HEK293 (cell line): ENCODE data around the gene COL1A2.

ENCODE experiments used
- CTCF ChIA-PET: fragments of 350-600 bp; formaldehyde crosslinking; extraction: SDS; loops from one replicate; lab custom pipeline; 2021; ENCODE audit warnings: antibody characterized with exemption; lab: Yijun Ruan, JAX
- POLR2A ChIA-PET: fragments of 300-600 bp; formaldehyde crosslinking; extraction: SDS; loops from one replicate; lab custom pipeline; 2020; ENCODE audit warnings: antibody characterized with exemption, inconsistent platforms; lab: Yijun Ruan, JAX
- H3K27ac ChIP-seq: fragments of 200-500 bp; sonication (Bioruptor generic); 2 replicates; pipeline ENCODE4 v1.5.1; 2014; ENCODE audit warnings: low read depth, low read length, control low read depth, inconsistent platforms; ENCODE audit errors: extremely low read depth
- H3K36me3 ChIP-seq, 2 experiments: fragments of 200-500 bp in 1 of 2; sonication (Bioruptor generic) in 1 of 2; 1 replicate in 1 of 2; 2 replicates in 1 of 2; pipeline ENCODE4 v1.5.1; 2014 to 2017; ENCODE audit warnings: inconsistent platforms in 2 of 2, low read length in 2 of 2; ENCODE audit not compliant: control insufficient read depth in 2 of 2, insufficient read depth in 1 of 2
- H3K4me1 ChIP-seq: fragments of 200-500 bp; sonication (Bioruptor generic); 2 replicates; pipeline ENCODE4 v1.5.1; 2014; ENCODE audit warnings: mild to moderate bottlenecking, low read length, inconsistent platforms; ENCODE audit not compliant: control insufficient read depth, insufficient read depth
- H3K4me3 ChIP-seq: 2 replicates; pipeline ENCODE4 v1.5.1; 2011; ENCODE audit warnings: low read depth, mild to moderate bottlenecking, control low read depth, low read length, moderate library complexity
- H3K9me3 ChIP-seq: fragments of 200-500 bp; sonication (Bioruptor generic); 2 replicates; pipeline ENCODE4 v1.5.1; 2014; ENCODE audit warnings: low read depth, low read length, inconsistent platforms; ENCODE audit not compliant: control insufficient read depth, insufficient read depth
- GFI1B ChIP-seq: fragments of 450-650 bp; formaldehyde crosslinking; IDR thresholded peaks from 2 replicates; pipeline ENCODE4 v1.5.1; 2016; ENCODE audit warnings: missing biosample characterization, missing genetic modification characterization
- GLI4 ChIP-seq: fragments of 450-650 bp; formaldehyde crosslinking; IDR thresholded peaks from 2 replicates; pipeline ENCODE4 v1.5.1; 2016; ENCODE audit warnings: missing biosample characterization, missing genetic modification characterization
- GLIS1 ChIP-seq: fragments of 450-650 bp; formaldehyde crosslinking; IDR thresholded peaks from 2 replicates; pipeline ENCODE4 v1.5.1; 2016; ENCODE audit warnings: missing biosample characterization, missing genetic modification characterization
- GLIS2 ChIP-seq: fragments of 450-650 bp; formaldehyde crosslinking; IDR thresholded peaks from 2 replicates; pipeline ENCODE4 v1.5.1; 2016; ENCODE audit warnings: missing biosample characterization, missing genetic modification characterization
- HOXD13 ChIP-seq: sonication (generic); formaldehyde crosslinking; IDR thresholded peaks from 2 replicates; pipeline ENCODE4 v1.8.0; 2022; ENCODE audit warnings: missing genetic modification reagents, borderline replicate concordance
- MEIS1 ChIP-seq: sonication (generic); formaldehyde crosslinking; IDR thresholded peaks from 2 replicates; pipeline ENCODE4 v1.8.1; 2022; ENCODE audit warnings: missing genetic modification reagents, mild to moderate bottlenecking, borderline replicate concordance
- SP3 ChIP-seq: fragments of 450-650 bp; formaldehyde crosslinking; IDR thresholded peaks from 2 replicates; pipeline ENCODE4 v1.5.1; 2016; ENCODE audit warnings: missing biosample characterization, missing genetic modification characterization
- YY2 ChIP-seq: fragments of 450-650 bp; formaldehyde crosslinking; IDR thresholded peaks from 2 replicates; pipeline ENCODE4 v1.5.1; 2016; ENCODE audit warnings: missing biosample characterization, missing genetic modification characterization
- ZNF121 ChIP-seq: fragments of 450-650 bp; formaldehyde crosslinking; IDR thresholded peaks from 2 replicates; pipeline ENCODE4 v1.5.1; 2016; ENCODE audit warnings: missing biosample characterization, missing genetic modification characterization
- ZNF16 ChIP-seq: fragments of 450-650 bp; formaldehyde crosslinking; IDR thresholded peaks from 2 replicates; pipeline ENCODE4 v1.5.1; 2016; ENCODE audit warnings: low read depth, missing biosample characterization, missing genetic modification characterization
- ZNF175 ChIP-seq: fragments of 450-650 bp; formaldehyde crosslinking; IDR thresholded peaks from 2 replicates; pipeline ENCODE4 v1.5.1; 2016; ENCODE audit warnings: missing biosample characterization, missing genetic modification characterization
- ZNF274 ChIP-seq, 2 experiments: fragments of 200-500 bp in 1 of 2; fragments of 450-650 bp in 1 of 2; sonication (Bioruptor generic) in 1 of 2; formaldehyde crosslinking in 1 of 2; IDR thresholded peaks; 2 replicates each; pipeline versions ENCODE4 v1.5.1 to v1.6.1; 2014 to 2016; ENCODE audit warnings: borderline replicate concordance in 1 of 2, inconsistent platforms in 1 of 2, low read length in 1 of 2, missing biosample characterization in 1 of 2, missing genetic modification characterization in 1 of 2
- ZNF335 ChIP-seq: fragments of 450-650 bp; formaldehyde crosslinking; conservative IDR thresholded peaks from 2 replicates; pipeline ENCODE4 v1.5.1; 2016; ENCODE audit warnings: missing biosample characterization, missing genetic modification characterization
- ZNF521 ChIP-seq: fragments of 450-650 bp; formaldehyde crosslinking; IDR thresholded peaks from 2 replicates; pipeline ENCODE4 v1.5.1; 2017; ENCODE audit warnings: missing biosample characterization, mild to moderate bottlenecking, missing genetic modification characterization
- ZNF555 ChIP-seq: fragments of 450-650 bp; formaldehyde crosslinking; conservative IDR thresholded peaks from 2 replicates; pipeline ENCODE4 v1.5.1; 2017; ENCODE audit warnings: missing biosample characterization, mild to moderate bottlenecking, missing genetic modification characterization, inconsistent platforms
- ZNF560 ChIP-seq: fragments of 450-650 bp; formaldehyde crosslinking; IDR thresholded peaks from 2 replicates; pipeline ENCODE4 v1.5.1; 2017; ENCODE audit warnings: missing biosample characterization, missing genetic modification characterization, borderline replicate concordance
- ZNF571 ChIP-seq: fragments of 450-650 bp; formaldehyde crosslinking; IDR thresholded peaks from 2 replicates; pipeline ENCODE4 v1.5.0; 2017; ENCODE audit warnings: missing biosample characterization, missing genetic modification characterization
- ZNF596 ChIP-seq: fragments of 450-650 bp; IDR thresholded peaks from 2 replicates; pipeline ENCODE4 v1.5.0; 2018; ENCODE audit warnings: missing biosample characterization, mild to moderate bottlenecking, missing genetic modification characterization, moderate library complexity
- ZNF645 ChIP-seq: fragments of 450-650 bp; formaldehyde crosslinking; IDR thresholded peaks from 2 replicates; pipeline ENCODE4; 2016; ENCODE audit warnings: missing biosample characterization, missing genetic modification characterization
- ZNF664 ChIP-seq: fragments of 450-650 bp; formaldehyde crosslinking; IDR thresholded peaks from 2 replicates; pipeline ENCODE4 v1.5.1; 2016; ENCODE audit warnings: missing biosample characterization, missing genetic modification characterization
- ZNF792 ChIP-seq: fragments of 450-650 bp; formaldehyde crosslinking; IDR thresholded peaks from 2 replicates; pipeline ENCODE4 v1.5.1; 2016; ENCODE audit warnings: missing biosample characterization, missing genetic modification characterization
- ZSCAN4 ChIP-seq: fragments of 450-650 bp; formaldehyde crosslinking; IDR thresholded peaks from 2 replicates; pipeline ENCODE4 v1.5.1; 2017; ENCODE audit warnings: missing biosample characterization, missing genetic modification characterization

The COL1A2 gene

GRCh38 chr7:94439893-94440381 is 45.2 kb downstream of the COL1A2 start:
- ChIA-PET POLR2A (no interaction called here), CTCF (interaction anchor here (0.6 to 1.3 kb wide), 3 partner anchors 9 to 156 kb away, joined by 3 read pairs; no protein-coding TSS in a partner anchor)
- Histone ChIP-seq H3K4me1 (peaks cover 3% of the 10 kb centered on the region; the same call in 1 of the 2 replicates), H3K36me3 (no peaks in the 10 kb centered on the region), H3K4me3 (no peak overlapping the region), H3K9me3 (no peaks in the 10 kb centered on the region), H3K27ac (no peak overlapping the region)
- TF ChIP-seq GLIS2 (tag by site-specific recombination) (no peak), GFI1B (tag by site-specific recombination) (no peak), ZNF555 (tag by site-specific recombination) (no peak), ZNF16 (tag by site-specific recombination) (no peak), GLI4 (tag by site-specific recombination) (no peak), ZNF664 (tag by site-specific recombination) (no peak), ZNF521 (tag by site-specific recombination) (no peak), ZNF175 (no peak), ZNF792 (tag by site-specific recombination) (no peak), ZNF596 (tag by site-specific recombination) (no peak), GLIS1 (no peak), MEIS1 (CRISPR knock-in tag) (no peak), ZNF274 (IDR thresholded peaks at IDR 0.05; ENCODE audit: low read length) (no peak), ZNF274 (tag by site-specific recombination; IDR thresholded peaks at IDR 0.05; ENCODE audit: borderline replicate concordance) (no peak)

- Histone ChIP-seq H3K9me3 (no peaks in the 10 kb centered on the region), H3K36me3 (no peaks in the 10 kb centered on the region), H3K4me1 (peaks cover 6% of the 10 kb centered on the region; the same call in 1 of the 2 replicates), H3K27ac (no peak overlapping the region), H3K4me3 (no peak overlapping the region)
- CTCF ChIA-PET = interaction anchor here (0.6 to 1.3 kb wide), 4 partner anchors 8 to 157 kb away, joined by 3 read pairs; no protein-coding TSS in a partner anchor
- no peak for TF ChIP-seq ZNF596 (tag by site-specific recombination)
- no peak for TF ChIP-seq ZNF645
- TF ChIP-seq ZNF335 (tag by site-specific recombination) = no peak
- no peak for TF ChIP-seq YY2 (tag by site-specific recombination)
- TF ChIP-seq ZSCAN4 = no peak
- TF ChIP-seq SP3 (tag by site-specific recombination) = no peak
- TF ChIP-seq ZNF560 (tag by site-specific recombination) = no peak
- TF ChIP-seq HOXD13 = no peak
- POLR2A ChIA-PET = no interaction called here
Measured at GRCh38 chr7:94440451-94441039, 45.9 kb downstream of the COL1A2 start.

GRCh38 chr7:94441138-94441537 is 46.4 kb downstream of the COL1A2 start:
- POLR2A ChIA-PET = no interaction called here
- Histone ChIP-seq H3K9me3 (no peaks in the 10 kb centered on the region), H3K4me3 (no peak overlapping the region)
- TF ChIP-seq ZNF571 (tag by site-specific recombination) = no peak
- TF ChIP-seq SP3 (tag by site-specific recombination) = no peak
- no peak for TF ChIP-seq GLI4 (tag by site-specific recombination)
- 0 out of 2 replicates have a peak, but pooled peaks have one; percentile 26 for TF ChIP-seq ZNF121 (tag by site-specific recombination)
- TF ChIP-seq, all 188 proteins: peak for 1
- Histone ChIP-seq H3K4me1 (peaks cover 6% of the 10 kb centered on the region; the same call in 1 of the 2 replicates), H3K36me3 (no peaks in the 10 kb centered on the region), H3K27ac (no peak overlapping the region)
- CTCF ChIA-PET = interaction anchor here (1.0 kb wide), 1 partner anchor 8 kb away, joined by 3 read pairs; no protein-coding TSS in a partner anchor
